Epithelial cell of esophagus (primary cell): ENCODE measurements around the gene TANC1.

Source experiments
- DNase-seq: peaks from one replicate; pipeline ENCODE4 v3.0.0; 2010; ENCODE audit warnings: low read depth
- H3K4me3 ChIP-seq: 2 replicates; pipeline ENCODE4 v1.5.1; 2011; ENCODE audit warnings: mild to moderate bottlenecking, low read length, control low read depth
- TF ChIP-seq, protein P1 (sequence below): IDR thresholded peaks from 2 replicates; pipeline ENCODE4 v1.5.1; 2011; ENCODE audit warnings: low read depth, mild to moderate bottlenecking, low read length, control low read depth, inconsistent platforms; ENCODE audit not compliant: insufficient read depth; ENCODE audit errors: missing control alignments

TANC1 gene

DNA sequence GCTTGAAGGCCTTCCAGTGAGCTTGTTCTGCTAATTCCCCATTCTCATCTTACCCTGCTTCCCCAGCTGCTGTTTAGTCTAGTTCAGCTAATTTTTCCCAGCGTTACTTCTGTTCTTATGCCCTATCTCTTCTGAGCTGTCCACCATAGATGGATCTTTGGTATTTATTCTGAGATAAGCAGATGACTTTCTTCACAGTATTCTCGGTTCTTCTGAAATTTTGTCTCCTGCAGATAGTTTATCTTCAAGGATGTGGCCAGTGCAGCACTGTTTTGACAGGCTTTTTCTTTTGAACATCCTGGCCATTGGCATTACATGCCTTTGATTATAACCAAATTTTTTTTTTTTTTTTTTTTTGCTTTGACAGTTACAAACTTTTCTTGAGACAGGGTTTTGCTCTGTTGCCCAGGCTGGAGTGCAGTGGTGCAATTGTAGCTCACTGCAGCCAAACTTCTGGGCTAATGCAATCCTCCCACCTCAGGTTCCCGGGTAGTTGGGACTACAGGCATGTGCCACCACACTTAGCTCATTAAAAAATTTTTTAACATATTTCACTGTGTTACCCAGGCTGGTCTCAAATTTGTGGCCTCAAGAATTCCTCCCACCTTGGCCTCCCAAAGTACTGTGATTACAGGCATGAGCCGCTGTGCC lies 183.8 kb downstream of the TANC1 start:
- TF ChIP-seq, protein P1, sequence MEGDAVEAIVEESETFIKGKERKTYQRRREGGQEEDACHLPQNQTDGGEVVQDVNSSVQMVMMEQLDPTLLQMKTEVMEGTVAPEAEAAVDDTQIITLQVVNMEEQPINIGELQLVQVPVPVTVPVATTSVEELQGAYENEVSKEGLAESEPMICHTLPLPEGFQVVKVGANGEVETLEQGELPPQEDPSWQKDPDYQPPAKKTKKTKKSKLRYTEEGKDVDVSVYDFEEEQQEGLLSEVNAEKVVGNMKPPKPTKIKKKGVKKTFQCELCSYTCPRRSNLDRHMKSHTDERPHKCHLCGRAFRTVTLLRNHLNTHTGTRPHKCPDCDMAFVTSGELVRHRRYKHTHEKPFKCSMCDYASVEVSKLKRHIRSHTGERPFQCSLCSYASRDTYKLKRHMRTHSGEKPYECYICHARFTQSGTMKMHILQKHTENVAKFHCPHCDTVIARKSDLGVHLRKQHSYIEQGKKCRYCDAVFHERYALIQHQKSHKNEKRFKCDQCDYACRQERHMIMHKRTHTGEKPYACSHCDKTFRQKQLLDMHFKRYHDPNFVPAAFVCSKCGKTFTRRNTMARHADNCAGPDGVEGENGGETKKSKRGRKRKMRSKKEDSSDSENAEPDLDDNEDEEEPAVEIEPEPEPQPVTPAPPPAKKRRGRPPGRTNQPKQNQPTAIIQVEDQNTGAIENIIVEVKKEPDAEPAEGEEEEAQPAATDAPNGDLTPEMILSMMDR, result no peak
- H3K4me3 ChIP-seq, result no peak overlapping the region
- DNase-seq, result no peak

DNA sequence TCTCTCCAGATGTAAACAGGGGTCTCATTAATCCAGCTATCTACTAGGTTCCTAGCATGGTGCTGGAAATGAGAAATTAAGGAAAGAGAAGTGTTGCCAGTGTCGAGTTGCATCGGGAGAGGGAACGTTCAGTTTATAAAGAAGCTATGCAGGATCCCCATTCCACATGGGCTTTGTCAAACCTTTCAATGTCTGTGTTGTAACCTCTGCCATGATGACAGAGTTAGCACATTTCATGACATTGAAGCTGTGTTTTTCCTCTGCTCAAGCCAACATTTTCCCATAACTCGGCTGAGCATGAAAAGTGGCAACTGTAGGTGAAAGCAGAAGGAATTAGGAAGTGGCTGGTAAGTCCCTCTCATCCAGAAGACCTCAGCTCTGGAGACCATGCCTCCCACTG lies 184.6 kb downstream of the TANC1 start:
- TF ChIP-seq, protein P1, result no peak
- H3K4me3 ChIP-seq, result no peak overlapping the region
- peak; percentile 41 for DNase-seq

DNA sequence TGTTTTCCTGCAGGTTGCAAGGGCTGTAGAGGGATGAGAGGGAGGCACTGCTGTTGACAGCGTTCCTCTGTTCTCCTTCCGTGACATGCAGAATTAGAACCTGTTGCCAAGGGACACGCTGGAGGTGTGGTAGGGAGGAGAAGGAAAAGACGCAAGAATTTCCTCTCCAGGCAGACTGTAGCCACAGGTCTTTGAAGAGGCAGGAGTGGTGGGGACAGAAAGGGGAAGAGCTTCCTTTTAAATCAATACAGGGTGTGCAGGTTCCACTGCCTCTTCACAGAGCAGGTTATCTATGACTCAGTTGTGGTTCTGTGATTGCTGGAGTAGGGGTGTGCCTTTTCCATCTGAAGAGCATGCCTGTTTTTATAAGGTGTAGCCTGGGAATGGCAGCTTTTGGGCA lies 185.0 kb downstream of the TANC1 start:
- TF ChIP-seq, protein P1, result no peak
- no peak overlapping the region for H3K4me3 ChIP-seq
- DNase-seq, result peak; percentile 89

DNA sequence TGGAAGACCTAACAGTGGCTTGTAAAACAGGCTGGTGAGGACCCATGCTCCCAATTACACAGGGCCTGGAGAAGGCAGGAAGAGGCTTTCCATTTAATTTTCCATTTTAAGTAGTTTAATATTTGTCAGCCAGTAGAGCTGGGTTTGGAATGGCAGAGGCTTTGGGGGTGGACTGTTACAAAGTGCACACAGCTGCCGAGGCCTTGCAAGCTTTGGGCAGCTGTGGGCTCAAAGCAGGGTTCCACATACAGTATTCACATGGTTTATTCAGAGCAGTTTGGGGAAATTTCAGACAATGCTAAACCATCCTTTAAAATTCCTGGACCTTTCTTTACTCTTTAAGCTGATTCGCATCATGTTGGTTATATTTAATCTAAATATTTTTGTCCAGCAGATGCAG lies 185.5 kb downstream of the TANC1 start:
- no peak overlapping the region for H3K4me3 ChIP-seq
- TF ChIP-seq, protein P1, result no peak
- DNase-seq, result no peak

DNA sequence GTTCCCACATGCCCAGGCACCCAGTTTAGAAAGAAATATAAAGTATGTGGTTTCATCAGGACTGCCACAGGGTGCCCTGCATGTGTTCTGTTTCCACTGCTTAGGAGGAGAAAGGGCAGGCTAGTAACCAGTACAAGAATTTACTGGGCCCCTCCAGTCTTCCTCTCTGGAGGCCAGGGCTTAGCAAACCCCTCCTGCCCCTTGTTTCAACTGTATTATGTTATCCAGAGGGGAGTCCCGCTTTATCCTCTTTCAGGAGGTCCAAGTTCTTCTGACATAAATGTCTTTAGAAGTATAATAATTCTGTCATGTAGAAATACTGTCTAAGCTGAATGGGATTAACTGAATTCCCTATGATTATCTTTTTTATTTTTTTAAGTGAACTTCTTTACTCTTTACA lies 185.9 kb downstream of the TANC1 start:
- no peak overlapping the region for H3K4me3 ChIP-seq
- DNase-seq, result no peak
- TF ChIP-seq, protein P1, result no peak

DNA sequence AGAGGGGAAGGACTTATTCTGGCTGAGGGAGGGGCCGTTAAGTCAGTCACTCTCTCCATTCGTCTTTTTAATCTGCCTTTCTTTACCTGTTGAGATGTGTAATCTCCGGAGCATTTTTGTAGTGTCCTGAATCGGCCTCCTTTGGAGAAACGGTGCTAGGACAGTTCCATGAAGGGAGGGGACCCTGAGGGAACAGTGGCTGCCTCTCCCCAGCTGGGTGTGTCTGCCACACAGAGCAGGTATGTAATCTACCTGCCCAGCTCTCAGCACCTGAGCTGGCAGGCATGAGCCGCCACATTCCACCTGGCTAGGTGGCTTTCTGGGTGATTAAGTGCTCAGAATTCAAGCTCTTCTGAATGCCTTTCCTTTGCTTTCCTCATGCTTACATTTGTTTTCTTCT lies 186.9 kb downstream of the TANC1 start:
- TF ChIP-seq, protein P1, result no peak
- peak overlapping the region; percentile 44 for H3K4me3 ChIP-seq
- DNase-seq, result peak; percentile 88

DNA sequence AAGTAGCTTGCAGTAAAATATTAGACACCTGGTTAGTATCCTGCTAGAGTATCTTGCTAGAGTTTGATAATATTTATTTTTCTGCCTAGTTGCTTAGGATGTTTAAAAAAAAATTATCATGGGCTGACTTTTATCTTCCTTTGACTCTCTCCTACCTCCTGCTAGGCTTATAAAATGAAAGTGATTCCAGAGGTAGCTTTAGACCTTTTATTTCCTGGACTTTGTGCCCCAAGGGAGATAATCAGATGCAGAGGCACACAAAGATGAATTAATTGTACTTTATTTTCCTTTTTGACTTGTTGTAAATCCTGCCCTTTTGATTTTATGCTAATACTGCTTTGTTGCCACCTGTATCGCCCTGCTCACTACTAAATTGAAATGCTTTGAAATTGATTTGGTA lies 187.4 kb downstream of the TANC1 start:
- no peak for DNase-seq
- peak overlapping the region; percentile 44 for H3K4me3 ChIP-seq
- TF ChIP-seq, protein P1, result no peak
